SU-DHL-6 (cell line): ENCODE data around the gene MYRFL.

Source experiments
- EZH2phosphoT487 ChIP-seq: fragments of 200-600 bp; sonication (generic), shearing (Covaris generic); conservative IDR thresholded peaks from 2 replicates; pipeline ENCODE4 v1.6.1; 2018; ENCODE audit warnings: mild to moderate bottlenecking, antibody characterized with exemption, low read length, moderate library complexity, mixed read lengths
- TF ChIP-seq, protein P1 (sequence below): fragments of 200-600 bp; sonication (generic); IDR thresholded peaks from one replicate; pipeline ENCODE4 v1.5.1; 2017; ENCODE audit warnings: antibody characterized with exemption, mild to moderate bottlenecking, low read length, moderate library complexity; ENCODE audit not compliant: insufficient read depth, poor library complexity, severe bottlenecking

DNA sequence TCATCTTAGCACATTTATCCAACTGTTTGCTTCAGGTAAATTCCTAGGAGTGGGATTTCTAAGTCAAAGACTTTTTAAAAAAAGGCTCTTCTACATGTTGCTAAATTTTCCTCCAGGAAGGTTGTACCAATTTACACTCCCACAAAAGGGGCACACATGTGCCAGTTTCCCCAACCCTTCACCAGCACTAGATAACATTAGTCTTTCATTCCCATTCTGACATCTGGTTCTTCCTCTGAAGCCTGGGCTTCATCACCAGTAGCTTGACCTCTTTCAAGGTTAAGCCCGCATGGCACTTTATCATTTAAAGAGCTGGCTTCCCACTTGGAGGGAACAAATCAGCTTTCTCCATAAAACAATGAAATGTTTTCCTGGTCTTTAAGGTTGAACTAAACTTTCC lies 168.4 kb downstream of the MYRFL start:
- TF ChIP-seq, protein P1, sequence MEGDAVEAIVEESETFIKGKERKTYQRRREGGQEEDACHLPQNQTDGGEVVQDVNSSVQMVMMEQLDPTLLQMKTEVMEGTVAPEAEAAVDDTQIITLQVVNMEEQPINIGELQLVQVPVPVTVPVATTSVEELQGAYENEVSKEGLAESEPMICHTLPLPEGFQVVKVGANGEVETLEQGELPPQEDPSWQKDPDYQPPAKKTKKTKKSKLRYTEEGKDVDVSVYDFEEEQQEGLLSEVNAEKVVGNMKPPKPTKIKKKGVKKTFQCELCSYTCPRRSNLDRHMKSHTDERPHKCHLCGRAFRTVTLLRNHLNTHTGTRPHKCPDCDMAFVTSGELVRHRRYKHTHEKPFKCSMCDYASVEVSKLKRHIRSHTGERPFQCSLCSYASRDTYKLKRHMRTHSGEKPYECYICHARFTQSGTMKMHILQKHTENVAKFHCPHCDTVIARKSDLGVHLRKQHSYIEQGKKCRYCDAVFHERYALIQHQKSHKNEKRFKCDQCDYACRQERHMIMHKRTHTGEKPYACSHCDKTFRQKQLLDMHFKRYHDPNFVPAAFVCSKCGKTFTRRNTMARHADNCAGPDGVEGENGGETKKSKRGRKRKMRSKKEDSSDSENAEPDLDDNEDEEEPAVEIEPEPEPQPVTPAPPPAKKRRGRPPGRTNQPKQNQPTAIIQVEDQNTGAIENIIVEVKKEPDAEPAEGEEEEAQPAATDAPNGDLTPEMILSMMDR, result no peak
- TF ChIP-seq EZH2phosphoT487, result no peak
